ENCODE measurements around the gene PPP6R1. TPM values are rescaled to one million over a fixed set of nuclear protein-coding genes. Genes with fewer than 3 reads are reported as not detected.

Gene PPP6R1
- total RNA-seq, 1 donor from 2014 or later: 71.5 TPM

DNA sequence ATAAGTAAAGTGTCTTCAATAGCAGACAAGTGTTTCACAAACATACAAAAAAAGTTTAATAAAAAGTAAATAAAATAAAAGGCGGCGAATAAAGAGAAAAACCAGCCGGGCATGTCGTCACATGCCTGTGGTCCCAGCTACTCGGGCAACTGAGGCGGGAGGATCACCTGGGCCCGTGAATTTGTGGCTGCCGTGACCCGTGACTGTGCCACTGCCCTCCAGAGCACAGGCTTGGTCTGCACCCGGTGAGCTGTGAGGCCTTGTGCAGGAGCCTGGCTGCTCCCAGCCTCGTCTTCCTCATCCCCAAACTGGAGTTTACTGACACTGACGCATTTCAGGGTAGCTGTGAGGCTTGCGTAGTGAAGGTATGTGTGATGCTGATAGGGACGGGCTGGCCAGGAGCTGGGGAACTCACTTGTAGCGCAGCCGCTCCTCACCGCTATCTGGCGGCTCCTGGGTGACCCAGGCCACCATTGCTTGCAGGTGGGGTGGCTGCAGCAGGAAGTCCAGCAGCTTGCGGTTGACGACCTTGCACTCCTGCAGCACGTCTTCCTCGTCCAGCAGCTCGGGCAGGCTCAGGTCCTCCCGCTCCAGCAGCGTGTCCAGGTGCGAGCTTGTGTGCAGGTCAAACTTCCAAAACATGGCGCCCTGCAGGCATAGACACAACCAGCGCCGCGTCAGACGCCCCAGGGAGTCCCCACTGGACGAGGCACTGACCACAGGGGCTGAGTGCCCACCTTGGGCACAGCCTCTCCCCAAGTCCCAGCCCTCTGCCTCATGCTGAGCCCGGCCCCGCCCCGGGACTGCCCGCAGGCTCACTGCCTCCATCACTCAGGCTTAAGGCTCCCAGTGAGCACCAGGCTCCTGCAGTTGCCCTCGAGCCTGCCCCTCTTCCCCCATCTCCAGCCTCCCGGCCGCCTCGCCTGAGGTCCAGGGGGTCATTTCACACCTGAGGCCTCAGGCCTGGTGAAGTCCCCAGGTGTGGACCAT is 12.1 kb downstream of the PPP6R1 start:
- peaks cover 4% of the 10 kb centered on the region for H3K36me3 Mint-ChIP-seq
- no peak overlapping the region for H3K4me3 Mint-ChIP-seq
- H3K27me3 Mint-ChIP-seq: no peaks in the 10 kb centered on the region
- TF ChIP-seq, protein P1, sequence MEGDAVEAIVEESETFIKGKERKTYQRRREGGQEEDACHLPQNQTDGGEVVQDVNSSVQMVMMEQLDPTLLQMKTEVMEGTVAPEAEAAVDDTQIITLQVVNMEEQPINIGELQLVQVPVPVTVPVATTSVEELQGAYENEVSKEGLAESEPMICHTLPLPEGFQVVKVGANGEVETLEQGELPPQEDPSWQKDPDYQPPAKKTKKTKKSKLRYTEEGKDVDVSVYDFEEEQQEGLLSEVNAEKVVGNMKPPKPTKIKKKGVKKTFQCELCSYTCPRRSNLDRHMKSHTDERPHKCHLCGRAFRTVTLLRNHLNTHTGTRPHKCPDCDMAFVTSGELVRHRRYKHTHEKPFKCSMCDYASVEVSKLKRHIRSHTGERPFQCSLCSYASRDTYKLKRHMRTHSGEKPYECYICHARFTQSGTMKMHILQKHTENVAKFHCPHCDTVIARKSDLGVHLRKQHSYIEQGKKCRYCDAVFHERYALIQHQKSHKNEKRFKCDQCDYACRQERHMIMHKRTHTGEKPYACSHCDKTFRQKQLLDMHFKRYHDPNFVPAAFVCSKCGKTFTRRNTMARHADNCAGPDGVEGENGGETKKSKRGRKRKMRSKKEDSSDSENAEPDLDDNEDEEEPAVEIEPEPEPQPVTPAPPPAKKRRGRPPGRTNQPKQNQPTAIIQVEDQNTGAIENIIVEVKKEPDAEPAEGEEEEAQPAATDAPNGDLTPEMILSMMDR (conservative IDR thresholded peaks at IDR 0.05): no peak
- no peaks in the 10 kb centered on the region for H3K9me3 Mint-ChIP-seq
- H3K4me1 Mint-ChIP-seq (ENCODE audit: unreplicated experiment): peaks cover 22% of the 10 kb centered on the region
- H3K27ac Mint-ChIP-seq: no peak overlapping the region
- no peak for DNase-seq (ENCODE audit: extremely low spot score, unreplicated experiment)

DNA sequence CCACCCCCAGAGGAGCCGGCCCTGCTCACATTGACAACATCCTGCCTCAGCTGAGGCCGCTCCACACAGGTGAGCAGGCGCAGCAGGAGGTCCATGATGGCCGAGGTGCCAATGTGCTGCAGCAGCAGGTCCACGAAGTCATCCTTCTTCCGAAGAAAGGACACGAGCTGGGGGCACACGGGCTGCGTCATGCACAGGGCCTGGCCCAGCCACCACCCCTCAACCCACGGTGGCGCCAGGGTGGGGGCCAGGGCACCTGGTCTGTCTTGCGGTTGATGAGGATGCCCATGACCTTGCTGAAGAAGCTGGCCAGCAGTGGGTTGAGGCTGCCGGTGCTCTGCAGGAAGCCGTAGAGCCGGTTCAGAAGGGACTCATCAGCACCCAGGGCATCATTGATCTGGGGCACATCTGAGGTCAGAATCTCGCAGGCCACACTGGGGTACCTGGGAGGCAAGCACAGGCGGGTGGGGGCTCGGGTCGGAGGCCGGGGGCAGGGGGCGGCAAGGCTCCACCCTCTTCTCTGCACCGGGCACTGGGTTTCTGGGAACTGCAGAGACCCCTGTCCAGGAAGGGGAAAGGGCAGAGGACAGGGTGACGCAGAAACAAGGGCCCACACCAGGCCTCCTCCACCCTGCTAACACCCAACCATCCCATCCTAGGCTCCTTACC is 13.4 kb downstream of the PPP6R1 start:
- H3K27me3 Mint-ChIP-seq: no peaks in the 10 kb centered on the region
- no peak overlapping the region for H3K27ac Mint-ChIP-seq
- peaks cover 10% of the 10 kb centered on the region for H3K4me1 Mint-ChIP-seq (ENCODE audit: unreplicated experiment)
- no peak for DNase-seq (ENCODE audit: extremely low spot score, unreplicated experiment)
- H3K36me3 Mint-ChIP-seq: peaks cover 4% of the 10 kb centered on the region
- TF ChIP-seq, protein P1 (conservative IDR thresholded peaks at IDR 0.05): no peak
- H3K4me3 Mint-ChIP-seq: no peak overlapping the region
- H3K9me3 Mint-ChIP-seq: no peaks in the 10 kb centered on the region

DNA sequence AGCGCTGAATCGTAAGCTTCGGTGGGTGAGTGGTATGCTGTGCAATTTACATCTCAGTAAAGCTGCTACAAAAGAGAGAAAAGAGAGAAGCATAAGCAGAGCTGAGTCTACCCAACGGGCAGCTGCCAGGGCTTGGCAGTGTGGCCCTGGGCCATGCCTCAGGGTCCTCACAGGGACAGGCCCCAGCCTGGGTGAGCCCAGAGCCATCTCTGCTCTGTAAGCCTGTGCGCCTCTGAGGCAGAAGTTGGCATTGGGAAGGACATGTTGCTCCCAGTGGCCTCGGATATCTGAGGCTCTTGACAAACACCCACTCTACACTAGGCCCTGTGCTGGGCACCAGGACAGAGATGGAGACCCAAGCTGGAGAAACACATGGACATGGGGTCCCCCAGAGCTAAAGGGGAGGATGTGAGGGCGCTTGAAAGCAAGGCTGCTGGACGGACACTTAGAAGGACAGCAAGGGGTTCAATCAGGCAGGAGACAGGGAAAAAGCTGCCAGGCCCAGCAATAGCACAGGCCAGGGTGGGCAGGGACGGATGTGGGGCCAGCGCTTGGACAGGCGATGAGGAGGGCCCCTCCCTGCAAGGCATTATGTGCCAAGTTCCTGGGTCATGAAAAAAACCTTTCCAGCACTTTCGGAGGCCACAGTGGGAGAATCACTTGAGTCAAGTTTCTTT is 14.7 kb downstream of the PPP6R1 start:
- H3K9me3 Mint-ChIP-seq: no peaks in the 10 kb centered on the region
- H3K4me1 Mint-ChIP-seq (ENCODE audit: unreplicated experiment): peaks cover 10% of the 10 kb centered on the region
- DNase-seq (ENCODE audit: extremely low spot score, unreplicated experiment): no peak
- H3K4me3 Mint-ChIP-seq: no peak overlapping the region
- no peaks in the 10 kb centered on the region for H3K27me3 Mint-ChIP-seq
- H3K36me3 Mint-ChIP-seq: peaks cover 4% of the 10 kb centered on the region
- H3K27ac Mint-ChIP-seq: no peak overlapping the region
- TF ChIP-seq, protein P1 (conservative IDR thresholded peaks at IDR 0.05): no peak

DNA sequence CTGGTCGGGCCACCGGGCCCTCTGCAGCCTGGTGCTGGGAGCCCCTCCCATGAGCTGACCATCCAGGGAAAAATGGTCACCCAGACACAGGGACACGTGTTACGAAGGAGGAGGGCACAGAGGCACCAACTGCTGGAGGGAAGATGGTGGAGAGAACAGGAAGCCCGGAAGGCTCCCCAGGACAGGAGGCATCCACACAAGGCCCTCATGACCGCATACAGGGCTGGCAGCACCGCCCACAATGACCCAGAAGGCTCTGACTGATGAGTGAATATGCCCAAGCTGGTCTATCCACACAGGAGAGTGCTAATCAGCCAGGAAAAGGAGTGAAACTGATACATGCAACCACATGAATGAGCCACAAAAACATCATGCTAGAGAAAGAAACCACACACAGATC is 16.3 kb downstream of the PPP6R1 start:
- no peaks in the 10 kb centered on the region for H3K4me1 Mint-ChIP-seq (ENCODE audit: unreplicated experiment)
- peaks cover 5% of the 10 kb centered on the region for H3K36me3 Mint-ChIP-seq
- no peak overlapping the region for H3K27ac Mint-ChIP-seq
- H3K9me3 Mint-ChIP-seq: no peaks in the 10 kb centered on the region
- DNase-seq (ENCODE audit: extremely low spot score, unreplicated experiment): no peak
- H3K27me3 Mint-ChIP-seq: no peaks in the 10 kb centered on the region
- TF ChIP-seq, protein P1 (conservative IDR thresholded peaks at IDR 0.05): no peak
- H3K4me3 Mint-ChIP-seq: no peak overlapping the region

DNA sequence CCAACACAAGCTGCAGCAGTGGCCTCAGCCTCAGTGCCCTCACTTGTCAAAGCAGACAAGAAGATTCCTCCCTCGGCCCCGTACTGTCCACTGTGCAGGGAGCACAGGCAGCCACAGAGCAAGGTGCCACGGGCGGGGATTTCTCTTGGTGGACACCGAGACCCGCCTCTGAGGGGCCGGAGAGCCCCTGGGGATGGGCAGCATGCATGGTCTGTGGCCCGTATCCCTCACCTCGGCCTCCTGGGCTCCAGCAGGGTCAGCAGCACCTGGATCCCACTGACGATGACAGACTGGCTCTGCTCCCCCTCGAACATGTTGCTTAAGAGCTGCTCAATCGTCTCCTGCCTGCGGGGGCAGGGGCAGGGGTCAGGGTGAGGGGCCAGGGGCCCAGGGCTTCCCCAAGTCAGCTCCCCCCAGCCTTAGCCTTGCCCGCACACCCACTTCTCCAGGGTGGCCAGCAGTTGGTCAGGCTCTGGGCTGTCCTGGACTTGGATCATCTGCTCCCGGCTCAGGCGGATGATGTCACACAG is 16.8 kb downstream of the PPP6R1 start:
- Mint-ChIP-seq H3K9me3 (no peaks in the 10 kb centered on the region), H3K27me3 (no peaks in the 10 kb centered on the region), H3K4me1 (ENCODE audit: unreplicated experiment) (no peaks in the 10 kb centered on the region), H3K27ac (no peak overlapping the region), H3K4me3 (no peak overlapping the region), H3K36me3 (peaks cover 9% of the 10 kb centered on the region)
- no peak for DNase-seq (ENCODE audit: extremely low spot score, unreplicated experiment)
- TF ChIP-seq, protein P1 (conservative IDR thresholded peaks at IDR 0.05): no peak
